Stimulated activated effector memory CD8-positive, alpha-beta T cell treated with anti-CD3 and anti-CD28 coated beads, Interleukin-12 subunit alpha, Interleukin-12 subunit beta, amount 100 ng/mL, for 72 hours (primary cell): ENCODE data around the gene MYPN.

Source experiments
- ATAC-seq: fragments of 150-1000 bp; cut with Tn5 transposase; 2 replicates; pipeline ENCODE4 v1.10.0; 2021
- DNase-seq, 2 donors: peaks; one replicate each; pipeline ENCODE4 v3.0.0; 2021 to 2022; ENCODE audit warnings: low spot score in 2 of 2
- H3K27ac Mint-ChIP-seq: one replicate; pipeline ENCODE4 v1.8.0; 2022; ENCODE audit warnings: mild to moderate bottlenecking, mixed read lengths
- H3K36me3 Mint-ChIP-seq: one replicate; pipeline ENCODE4 v1.8.0; 2022; ENCODE audit warnings: mild to moderate bottlenecking, mixed read lengths
- H3K4me1 Mint-ChIP-seq: one replicate; pipeline ENCODE4 v1.8.0; 2022; ENCODE audit warnings: mixed read lengths
- H3K4me3 Mint-ChIP-seq: one replicate; pipeline ENCODE4 v1.8.0; 2022; ENCODE audit warnings: mild to moderate bottlenecking, mixed read lengths
- H3K9me3 Mint-ChIP-seq: one replicate; pipeline ENCODE4 v1.8.0; 2022; ENCODE audit warnings: mixed read lengths

MYPN gene

DNA sequence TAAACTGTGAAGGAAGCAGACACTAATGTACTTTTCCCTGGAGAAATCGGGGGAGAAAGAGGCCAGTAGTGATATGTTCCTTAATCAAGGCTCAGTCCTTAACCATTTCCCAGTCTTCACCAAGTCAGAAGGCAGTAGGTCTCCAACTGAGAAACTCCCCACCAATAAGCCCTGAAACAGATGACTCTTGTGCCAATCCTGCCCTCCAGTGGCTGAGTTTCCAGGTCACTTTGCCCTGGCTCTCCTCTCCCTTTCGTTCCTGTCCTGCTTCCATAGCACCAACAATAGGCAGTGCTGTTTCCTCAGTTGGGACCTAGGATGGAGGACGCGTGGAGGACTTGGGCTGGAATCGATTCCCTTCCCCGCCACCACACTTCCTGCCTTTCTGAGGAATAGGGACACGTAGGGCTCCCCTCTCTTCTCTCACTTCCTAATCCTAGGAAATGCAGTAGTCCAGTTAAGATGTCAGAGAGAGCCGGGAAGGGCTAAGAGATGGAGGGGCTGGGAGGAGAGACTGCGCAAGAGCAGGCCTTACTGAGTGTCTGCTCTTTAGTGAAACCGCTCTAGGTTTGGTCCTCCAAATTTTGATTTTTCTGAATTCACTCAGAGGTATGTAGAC, 99.2 kb downstream of the MYPN start:
- no peak overlapping the region for H3K4me3 Mint-ChIP-seq
- no peak overlapping the region for H3K27ac Mint-ChIP-seq
- DNase-seq (peak in 1 of 2 donors; percentile 59), ATAC-seq (peak; percentile 45)
- H3K4me1 Mint-ChIP-seq: peaks cover 6% of the 10 kb centered on the region
- H3K36me3 Mint-ChIP-seq: no peaks in the 10 kb centered on the region
- no peaks in the 10 kb centered on the region for H3K9me3 Mint-ChIP-seq

DNA sequence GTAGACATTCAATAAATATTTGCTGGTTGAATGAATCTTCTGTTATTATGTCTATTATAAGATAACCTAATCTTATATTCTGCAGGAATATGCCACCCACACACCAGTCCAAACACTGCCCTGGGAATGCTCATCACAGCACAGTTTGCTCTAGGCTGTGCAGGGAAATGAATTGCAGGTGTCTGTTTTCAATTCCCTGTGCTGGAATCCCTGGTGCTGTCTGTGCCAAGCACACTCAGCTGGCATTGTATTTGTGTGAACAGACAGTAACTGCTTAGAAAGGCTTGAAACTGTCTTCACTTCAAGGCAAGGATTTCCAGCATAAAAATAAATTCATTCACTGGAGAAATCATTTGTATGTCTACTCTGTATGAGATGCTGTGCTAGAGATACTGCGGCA, 102.4 kb downstream of the MYPN start:
- DNase-seq (no peak), ATAC-seq (no peak)
- Mint-ChIP-seq H3K36me3 (no peaks in the 10 kb centered on the region), H3K4me1 (no peaks in the 10 kb centered on the region), H3K4me3 (no peak overlapping the region), H3K9me3 (no peaks in the 10 kb centered on the region), H3K27ac (no peak overlapping the region)

GRCh38 chr10:68212721-68213352, 103.5 kb downstream of the MYPN start:
- DNase-seq (no peak), ATAC-seq (no peak)
- Mint-ChIP-seq H3K9me3 (no peaks in the 10 kb centered on the region), H3K4me3 (no peak overlapping the region), H3K4me1 (no peaks in the 10 kb centered on the region), H3K36me3 (no peaks in the 10 kb centered on the region), H3K27ac (no peak overlapping the region)

DNA sequence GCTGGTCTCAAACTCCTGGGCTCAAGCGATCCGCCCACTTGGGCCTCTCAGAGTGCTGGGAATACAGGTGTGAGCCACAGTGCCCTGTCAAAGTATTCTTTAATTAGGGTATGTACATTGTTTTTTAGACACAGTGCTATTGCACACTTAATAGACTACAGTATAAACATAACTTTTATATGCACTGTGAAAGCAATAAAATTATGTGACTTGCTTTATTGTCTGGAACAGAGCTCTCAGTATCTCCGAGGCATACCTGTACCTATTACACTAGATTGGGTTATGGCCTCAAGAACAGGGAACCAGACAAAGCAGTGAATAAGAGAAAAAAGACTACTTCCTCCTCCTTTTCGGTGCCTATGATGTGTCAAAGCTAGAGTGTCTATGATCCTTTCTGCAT, 109.5 kb downstream of the MYPN start:
- ATAC-seq (no peak), DNase-seq (no peak)
- H3K9me3 Mint-ChIP-seq: no peaks in the 10 kb centered on the region
- H3K36me3 Mint-ChIP-seq: no peaks in the 10 kb centered on the region
- no peaks in the 10 kb centered on the region for H3K4me1 Mint-ChIP-seq
- no peak overlapping the region for H3K4me3 Mint-ChIP-seq
- no peak overlapping the region for H3K27ac Mint-ChIP-seq

DNA sequence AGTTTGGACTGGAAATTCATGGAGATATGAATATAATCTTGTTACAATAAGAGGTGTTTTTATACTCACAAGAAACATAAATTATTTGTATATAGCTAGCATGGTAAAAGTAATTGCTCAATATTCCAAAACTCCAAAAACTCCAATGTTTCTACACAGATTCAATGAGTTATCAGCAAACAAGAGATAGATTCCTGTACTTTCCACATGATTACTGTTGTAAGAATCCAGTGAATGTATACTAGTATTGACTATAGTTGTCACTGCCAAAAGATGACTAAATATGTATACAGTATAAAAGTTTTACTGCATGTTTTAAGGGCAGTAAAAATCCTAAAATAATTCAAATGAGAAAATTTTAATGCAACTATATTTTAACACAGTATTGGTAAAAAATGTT, 111.9 kb downstream of the MYPN start:
- no peaks in the 10 kb centered on the region for H3K36me3 Mint-ChIP-seq
- H3K4me3 Mint-ChIP-seq: no peak overlapping the region
- DNase-seq: no peak
- H3K9me3 Mint-ChIP-seq: no peaks in the 10 kb centered on the region
- no peak for ATAC-seq
- no peaks in the 10 kb centered on the region for H3K4me1 Mint-ChIP-seq
- H3K27ac Mint-ChIP-seq: no peak overlapping the region

DNA sequence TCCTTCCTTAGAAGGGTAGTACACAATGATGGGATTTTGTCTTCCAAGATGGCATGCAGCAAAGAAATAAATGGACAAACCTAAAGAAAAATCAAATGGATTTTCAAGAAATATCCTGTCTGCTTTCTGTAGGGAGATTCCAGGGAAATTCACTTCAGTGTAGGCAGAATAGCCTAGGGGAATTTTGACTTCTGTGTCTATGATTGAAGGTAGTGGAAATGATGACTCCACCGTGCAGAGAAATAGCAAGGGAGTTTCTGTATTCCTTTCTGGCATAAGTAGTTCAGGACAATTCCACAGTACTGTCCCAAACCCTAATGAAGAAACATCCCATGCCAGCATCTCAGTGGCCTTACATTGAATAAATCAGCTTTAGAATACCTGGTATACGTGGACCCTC, 113.1 kb downstream of the MYPN start:
- no peak overlapping the region for H3K27ac Mint-ChIP-seq
- H3K4me3 Mint-ChIP-seq: no peak overlapping the region
- ATAC-seq (no peak), DNase-seq (no peak)
- H3K9me3 Mint-ChIP-seq: no peaks in the 10 kb centered on the region
- no peaks in the 10 kb centered on the region for H3K36me3 Mint-ChIP-seq
- H3K4me1 Mint-ChIP-seq: no peaks in the 10 kb centered on the region

- ATAC-seq: peak; percentile 50
These were observed 114.4 kb downstream of the MYPN start for GRCh38 chr10:68223535-68224165.

GRCh38 chr10:68224810-68225209, 115.5 kb downstream of the MYPN start:
- no peak overlapping the region for H3K4me3 Mint-ChIP-seq
- H3K4me1 Mint-ChIP-seq: no peaks in the 10 kb centered on the region
- DNase-seq (no peak), ATAC-seq (no peak)
- H3K27ac Mint-ChIP-seq: no peak overlapping the region
- no peaks in the 10 kb centered on the region for H3K36me3 Mint-ChIP-seq
- H3K9me3 Mint-ChIP-seq: no peaks in the 10 kb centered on the region

More at GRCh38 chr10:68223535-68224165, 114.4 kb downstream of the MYPN start:
- Mint-ChIP-seq H3K4me1 (no peaks in the 10 kb centered on the region), H3K4me3 (no peak overlapping the region), H3K27ac (no peak overlapping the region), H3K36me3 (no peaks in the 10 kb centered on the region), H3K9me3 (no peaks in the 10 kb centered on the region)
- no peak for DNase-seq

DNA sequence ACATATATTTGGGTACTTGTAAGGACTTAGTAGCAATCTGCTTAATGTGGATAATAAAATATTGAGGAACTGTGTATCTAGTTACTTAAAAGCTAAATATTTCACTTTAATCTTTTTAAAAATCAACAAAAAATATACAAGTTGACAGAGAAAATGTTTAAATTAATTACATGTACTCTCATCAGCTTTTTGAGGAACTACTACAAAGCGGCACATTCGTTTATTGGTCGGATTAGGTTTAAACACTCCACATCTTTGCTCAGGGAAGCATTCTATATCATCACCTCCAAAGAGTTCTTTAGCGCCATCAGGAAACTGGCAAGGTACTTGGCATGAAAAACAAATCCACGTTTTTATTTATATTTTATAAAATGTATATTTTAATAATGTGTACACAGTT, 121.0 kb downstream of the MYPN start:
- no peaks in the 10 kb centered on the region for H3K36me3 Mint-ChIP-seq

DNA sequence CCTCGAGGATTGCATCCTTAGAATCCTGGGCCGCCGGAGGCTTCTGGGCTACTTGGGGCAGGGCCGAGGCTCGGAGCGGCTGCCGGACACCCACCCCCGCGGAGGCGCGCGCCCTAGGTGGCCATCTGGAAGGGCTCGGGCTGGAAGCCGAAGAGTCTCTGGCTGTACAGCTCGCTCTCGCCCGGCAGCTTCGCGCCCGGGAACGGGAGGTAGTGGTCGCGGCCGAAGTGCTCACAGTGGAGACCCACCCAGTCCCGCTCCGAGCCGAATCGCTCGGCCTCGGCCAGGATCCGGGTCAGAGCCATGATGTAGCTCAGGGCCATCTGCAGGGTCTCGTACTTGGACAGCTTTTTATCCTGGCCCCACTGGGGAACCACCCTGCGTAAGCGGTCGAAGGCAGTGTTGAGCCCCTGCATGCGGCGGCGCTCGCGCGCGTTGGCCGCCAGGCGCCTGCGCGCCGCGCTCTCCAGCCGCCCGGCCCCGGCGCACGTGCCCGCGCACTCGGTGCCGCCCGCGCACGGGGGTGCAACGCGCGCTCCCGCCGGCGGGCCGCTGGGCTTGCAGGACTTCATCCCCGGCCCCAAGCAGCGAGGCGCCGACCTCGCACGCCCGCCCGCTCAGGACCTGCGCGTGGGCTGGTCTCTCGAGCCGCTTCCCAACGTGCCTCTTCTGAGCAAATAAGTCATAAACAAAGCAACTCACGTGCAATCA, 122.0 kb downstream of the MYPN start:
- Mint-ChIP-seq H3K27ac (no peak overlapping the region), H3K9me3 (no peaks in the 10 kb centered on the region), H3K36me3 (no peaks in the 10 kb centered on the region), H3K4me3 (peak overlapping the region; percentile 54), H3K4me1 (no peaks in the 10 kb centered on the region)
- ATAC-seq (peak; percentile 88), DNase-seq (peak; percentile 23 to 65)

More for the DNA sequence above, 121.0 kb downstream of the MYPN start:
- Mint-ChIP-seq H3K27ac (no peak overlapping the region), H3K4me1 (no peaks in the 10 kb centered on the region), H3K4me3 (peak overlapping the region; percentile 54), H3K9me3 (no peaks in the 10 kb centered on the region)
- ATAC-seq: no peak
- DNase-seq: no peak

DNA sequence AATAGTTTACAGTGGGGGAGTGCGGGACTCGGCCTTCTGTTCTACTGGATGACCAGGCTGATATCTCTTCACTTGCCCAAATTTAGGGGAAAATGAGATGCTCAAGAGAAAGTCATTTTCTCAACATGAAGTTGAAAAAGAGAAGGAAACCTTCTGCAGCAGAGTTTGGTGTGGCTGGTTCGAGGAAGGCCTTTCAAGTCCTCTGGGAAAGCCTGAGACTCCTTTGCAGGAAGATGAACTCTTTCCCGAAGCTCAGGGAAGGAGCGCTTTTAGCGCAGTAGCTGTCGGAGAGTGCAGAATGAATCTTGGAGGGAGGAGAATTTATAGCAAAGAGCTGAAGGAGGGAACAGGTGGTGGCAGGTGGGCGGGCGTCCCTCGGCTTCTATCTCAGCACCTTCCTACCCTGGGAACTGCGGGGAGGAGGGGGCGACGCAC, 122.5 kb downstream of the MYPN start, which contains the start of gene ATOH7:
Gene ATOH7 (minus strand): TSS at position 297 of the 435 bp plus-strand sequence. CDS start 436 bp downstream, outside the sequence.
- H3K36me3 Mint-ChIP-seq: no peaks in the 10 kb centered on the region
- H3K4me1 Mint-ChIP-seq: no peaks in the 10 kb centered on the region
- no peak for DNase-seq
- no peak for ATAC-seq
- no peak within 1 kb of the TSS for H3K27ac Mint-ChIP-seq
- H3K4me3 Mint-ChIP-seq: peak within 1 kb of the TSS; percentile 54
- H3K9me3 Mint-ChIP-seq: no peaks in the 10 kb centered on the region

GRCh38 chr10:68233046-68233445, 123.8 kb downstream of the MYPN start:
- Mint-ChIP-seq H3K27ac (no peak overlapping the region), H3K4me1 (no peaks in the 10 kb centered on the region), H3K9me3 (no peaks in the 10 kb centered on the region), H3K4me3 (no peak overlapping the region), H3K36me3 (no peaks in the 10 kb centered on the region)
- no peak for ATAC-seq
- DNase-seq: no peak

GRCh38 chr10:68235111-68235510, 125.8 kb downstream of the MYPN start:
- no peak for ATAC-seq

DNA sequence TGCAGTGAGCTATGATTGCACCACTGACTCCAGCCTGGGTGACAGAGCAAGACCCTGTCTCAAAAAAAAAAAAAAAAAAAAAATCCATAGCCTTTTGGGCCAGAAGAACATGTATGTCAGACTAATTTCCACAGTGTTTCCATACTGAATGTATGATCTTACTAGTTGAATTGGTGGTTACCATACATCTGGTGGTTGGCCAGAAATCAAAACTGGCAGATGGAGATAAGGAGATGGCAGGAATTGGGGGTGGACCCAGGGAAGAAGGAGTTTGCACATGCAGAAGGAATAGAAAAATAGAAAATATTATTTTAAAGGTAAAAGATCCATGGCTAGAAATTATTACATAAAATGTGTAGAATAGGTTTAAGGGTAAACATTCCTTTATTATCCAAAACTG, 126.3 kb downstream of the MYPN start:
- no peaks in the 10 kb centered on the region for H3K36me3 Mint-ChIP-seq
- ATAC-seq (no peak), DNase-seq (no peak)
- H3K27ac Mint-ChIP-seq: no peak overlapping the region
- no peaks in the 10 kb centered on the region for H3K9me3 Mint-ChIP-seq
- no peak overlapping the region for H3K4me3 Mint-ChIP-seq
- H3K4me1 Mint-ChIP-seq: no peaks in the 10 kb centered on the region

More at GRCh38 chr10:68235111-68235510, 125.8 kb downstream of the MYPN start:
- Mint-ChIP-seq H3K4me3 (no peak overlapping the region), H3K27ac (no peak overlapping the region), H3K36me3 (no peaks in the 10 kb centered on the region), H3K4me1 (no peaks in the 10 kb centered on the region), H3K9me3 (no peaks in the 10 kb centered on the region)
- no peak for DNase-seq

DNA sequence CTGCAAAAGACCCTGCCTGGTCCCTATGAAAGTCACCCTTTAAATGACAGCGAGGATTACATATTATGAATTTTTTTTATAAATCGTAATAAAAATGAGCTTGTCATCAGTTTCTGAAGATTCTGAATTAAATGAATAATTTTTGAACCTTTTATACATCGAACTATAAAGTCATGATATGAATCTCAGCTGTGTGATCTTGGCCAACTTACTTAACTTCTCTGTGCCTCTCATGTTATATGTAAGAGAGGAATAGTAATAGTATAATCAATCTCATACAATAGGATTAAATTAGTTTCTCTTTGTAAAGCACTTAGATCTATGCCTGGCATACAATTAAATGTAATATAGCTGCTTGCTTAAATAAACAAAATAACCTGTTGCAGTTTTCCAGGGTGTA, 127.9 kb downstream of the MYPN start:
- Mint-ChIP-seq H3K4me3 (no peak overlapping the region), H3K9me3 (no peaks in the 10 kb centered on the region), H3K27ac (no peak overlapping the region), H3K4me1 (no peaks in the 10 kb centered on the region), H3K36me3 (no peaks in the 10 kb centered on the region)
- no peak for DNase-seq
- no peak for ATAC-seq
